Effector memory CD4-positive, alpha-beta T cell (primary cell): ENCODE measurements around the gene CACNG5.

Experiments
- DNase-seq, 3 donors: peaks; one replicate each; pipeline ENCODE4 v3.0.0-alpha.2; 2020
- H3K27ac ChIP-seq: 2 replicates; pipeline ENCODE4 v1.7.0; 2013; ENCODE audit warnings: mild to moderate bottlenecking, low read length, moderate library complexity; ENCODE audit not compliant: insufficient read depth, poor library complexity, severe bottlenecking
- H3K27me3 ChIP-seq: replicated peaks from 2 replicates; pipeline ENCODE4 v1.7.0; 2013; ENCODE audit warnings: mild to moderate bottlenecking, low read length; ENCODE audit not compliant: insufficient read depth, control insufficient read depth, poor library complexity, severe bottlenecking
- H3K36me3 ChIP-seq: 2 replicates; pipeline ENCODE4 v1.7.0; 2013; ENCODE audit warnings: mild to moderate bottlenecking, low read length, moderate library complexity; ENCODE audit not compliant: control insufficient read depth, insufficient read depth
- H3K4me1 ChIP-seq: 2 replicates; pipeline ENCODE4 v1.7.0; 2013; ENCODE audit warnings: low read length, mild to moderate bottlenecking; ENCODE audit not compliant: control insufficient read depth, insufficient read depth, poor library complexity, severe bottlenecking
- H3K4me3 ChIP-seq: 2 replicates; pipeline ENCODE4 v1.7.0; 2013; ENCODE audit warnings: low read length, low read depth, mild to moderate bottlenecking; ENCODE audit not compliant: insufficient read depth, poor library complexity, severe bottlenecking
- H3K9me3 ChIP-seq: 2 replicates; pipeline ENCODE4 v1.7.0; 2013; ENCODE audit warnings: mild to moderate bottlenecking, low read length, moderate library complexity; ENCODE audit not compliant: control insufficient read depth

CACNG5 gene

GRCh38 chr17:66803474-66803951, 31.4 kb upstream of the CACNG5 start:
- Histone ChIP-seq H3K4me3 (no peak overlapping the region), H3K9me3 (no peaks in the 10 kb centered on the region), H3K36me3 (peaks cover 29% of the 10 kb centered on the region), H3K27me3 (no peaks in the 10 kb centered on the region), H3K4me1 (no peaks in the 10 kb centered on the region), H3K27ac (no peak overlapping the region)
- no peak for DNase-seq

DNA sequence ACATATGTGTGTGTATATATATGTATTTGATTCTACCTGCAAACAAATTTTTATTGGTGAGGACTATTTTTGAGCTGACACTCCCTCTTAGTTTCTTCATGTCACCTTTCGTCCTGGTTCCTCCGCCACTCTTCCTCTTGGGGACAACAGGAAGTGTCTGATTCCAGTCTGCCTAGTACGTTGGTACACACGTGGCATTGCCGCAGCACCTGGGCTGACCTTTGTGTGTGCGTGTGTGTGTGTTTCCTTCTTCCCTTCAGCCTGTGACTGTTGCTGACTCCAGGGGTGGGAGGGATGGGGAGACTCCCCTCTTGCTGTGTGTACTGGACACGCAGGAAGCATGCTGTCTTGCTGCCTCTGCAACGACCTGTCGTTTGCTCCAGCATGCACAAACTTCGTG, 29.4 kb upstream of the CACNG5 start:
- Histone ChIP-seq H3K4me1 (no peaks in the 10 kb centered on the region), H3K36me3 (peaks cover 24% of the 10 kb centered on the region), H3K9me3 (no peaks in the 10 kb centered on the region), H3K4me3 (no peak overlapping the region), H3K27ac (no peak overlapping the region), H3K27me3 (no peaks in the 10 kb centered on the region)
- no peak for DNase-seq

- peaks cover 19% of the 10 kb centered on the region for H3K36me3 ChIP-seq
- no peaks in the 10 kb centered on the region for H3K4me1 ChIP-seq
- no peaks in the 10 kb centered on the region for H3K27me3 ChIP-seq
- no peaks in the 10 kb centered on the region for H3K9me3 ChIP-seq
- H3K4me3 ChIP-seq: no peak overlapping the region
- H3K27ac ChIP-seq: no peak overlapping the region
- DNase-seq: no peak
Measured at GRCh38 chr17:66807182-66807581, 27.7 kb upstream of the CACNG5 start.

GRCh38 chr17:66809408-66809807, 25.5 kb upstream of the CACNG5 start:
- no peaks in the 10 kb centered on the region for H3K27me3 ChIP-seq
- H3K9me3 ChIP-seq: no peaks in the 10 kb centered on the region
- H3K4me3 ChIP-seq: no peak overlapping the region
- H3K4me1 ChIP-seq: no peaks in the 10 kb centered on the region
- no peak for DNase-seq
- H3K36me3 ChIP-seq: peaks cover 3% of the 10 kb centered on the region
- no peak overlapping the region for H3K27ac ChIP-seq

GRCh38 chr17:66810951-66811682, 23.8 kb upstream of the CACNG5 start:
- Histone ChIP-seq H3K36me3 (no peaks in the 10 kb centered on the region), H3K27ac (no peak overlapping the region), H3K27me3 (no peaks in the 10 kb centered on the region), H3K4me3 (no peak overlapping the region), H3K9me3 (no peaks in the 10 kb centered on the region), H3K4me1 (no peaks in the 10 kb centered on the region)
- no peak for DNase-seq

DNA sequence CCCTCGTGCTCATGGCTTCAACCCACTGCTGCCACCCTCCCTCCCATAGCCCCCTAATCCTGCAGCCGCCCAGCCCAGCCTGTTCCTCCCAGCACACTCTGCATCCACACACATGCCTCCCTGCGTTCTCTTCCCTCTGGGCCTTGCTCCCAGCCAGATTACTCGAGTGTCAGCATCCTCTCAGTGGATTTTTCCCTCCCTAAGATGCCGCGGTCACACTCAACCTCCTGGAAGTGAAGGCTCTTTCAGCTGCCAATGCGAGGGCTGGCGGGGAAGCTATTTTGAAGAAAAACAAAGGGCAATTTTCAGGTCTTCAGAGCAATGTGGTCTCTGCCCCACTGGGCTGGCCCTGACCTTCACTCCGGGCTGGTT, 23.2 kb upstream of the CACNG5 start:
- DNase-seq: no peak
- Histone ChIP-seq H3K36me3 (no peaks in the 10 kb centered on the region), H3K27me3 (no peaks in the 10 kb centered on the region), H3K4me1 (no peaks in the 10 kb centered on the region), H3K27ac (no peak overlapping the region), H3K4me3 (no peak overlapping the region), H3K9me3 (no peaks in the 10 kb centered on the region)

GRCh38 chr17:66812571-66812970, 22.3 kb upstream of the CACNG5 start:
- H3K4me1 ChIP-seq: no peaks in the 10 kb centered on the region
- no peaks in the 10 kb centered on the region for H3K9me3 ChIP-seq
- H3K4me3 ChIP-seq: no peak overlapping the region
- H3K27me3 ChIP-seq: no peaks in the 10 kb centered on the region
- no peak for DNase-seq
- no peaks in the 10 kb centered on the region for H3K36me3 ChIP-seq
- H3K27ac ChIP-seq: no peak overlapping the region

DNA sequence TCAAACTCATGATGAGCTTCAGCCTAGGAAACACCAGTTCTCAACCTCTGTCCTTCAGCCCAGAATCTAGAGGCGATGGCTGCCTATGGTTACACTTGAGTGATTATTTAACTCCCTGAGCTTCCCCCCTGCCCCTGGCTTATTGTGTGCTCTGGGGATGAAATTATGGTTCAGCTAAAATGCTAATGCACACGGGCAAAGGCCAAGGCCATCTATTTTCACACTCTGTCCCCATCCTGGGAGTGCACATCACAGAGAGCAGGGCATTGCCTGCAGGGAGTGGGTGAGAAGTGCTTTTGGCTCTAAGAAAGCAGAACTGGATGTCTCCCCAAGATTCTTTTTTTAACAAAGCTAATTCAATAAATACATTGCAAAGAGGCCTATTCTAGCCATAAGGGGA, 21.6 kb upstream of the CACNG5 start:
- H3K4me3 ChIP-seq: no peak overlapping the region
- H3K36me3 ChIP-seq: no peaks in the 10 kb centered on the region
- no peaks in the 10 kb centered on the region for H3K4me1 ChIP-seq
- no peaks in the 10 kb centered on the region for H3K9me3 ChIP-seq
- no peak overlapping the region for H3K27ac ChIP-seq
- H3K27me3 ChIP-seq: no peaks in the 10 kb centered on the region
- DNase-seq: no peak

GRCh38 chr17:66814026-66814425, 20.9 kb upstream of the CACNG5 start:
- no peak overlapping the region for H3K4me3 ChIP-seq
- no peak for DNase-seq
- no peaks in the 10 kb centered on the region for H3K9me3 ChIP-seq
- no peak overlapping the region for H3K27ac ChIP-seq
- H3K4me1 ChIP-seq: no peaks in the 10 kb centered on the region
- H3K27me3 ChIP-seq: no peaks in the 10 kb centered on the region
- no peaks in the 10 kb centered on the region for H3K36me3 ChIP-seq

DNA sequence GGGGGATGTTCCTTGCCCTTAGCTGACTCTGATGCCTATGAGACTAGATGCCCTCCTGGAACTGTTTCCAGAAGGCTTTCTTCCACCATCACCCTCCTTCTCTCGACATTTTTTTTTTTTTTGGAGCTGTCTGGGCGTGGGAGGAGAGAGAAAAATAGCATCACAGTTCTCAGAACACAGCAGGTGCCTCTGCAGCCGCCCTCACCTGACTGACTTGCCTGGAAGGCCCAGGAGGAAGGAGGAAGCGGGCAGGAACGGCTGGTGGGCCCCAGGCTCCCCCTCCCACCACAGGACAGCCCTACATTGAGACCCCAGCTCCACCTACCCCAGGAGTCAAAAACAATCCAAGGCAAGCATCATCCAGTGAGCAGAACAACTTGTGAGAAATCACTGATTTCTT, 20.3 kb upstream of the CACNG5 start:
- no peak overlapping the region for H3K4me3 ChIP-seq
- DNase-seq: no peak
- no peaks in the 10 kb centered on the region for H3K9me3 ChIP-seq
- H3K36me3 ChIP-seq: no peaks in the 10 kb centered on the region
- H3K27me3 ChIP-seq: no peaks in the 10 kb centered on the region
- H3K4me1 ChIP-seq: no peaks in the 10 kb centered on the region
- no peak overlapping the region for H3K27ac ChIP-seq
